HG03039 (cell line): ENCODE measurements around the gene LRP1-AS.
"Not testable (repeated sequence)": the region's sequence is repeated elsewhere in the genome, so short reads cannot be mapped to it uniquely, and the experiment has no call there.

Source experiments
- ATAC-seq: cut with Tn5 transposase; IDR thresholded peaks from one replicate; pipeline ENCODE4 v1.9.1; 2021; ENCODE audit warnings: mild to moderate bottlenecking, moderate library complexity; ENCODE audit not compliant: unreplicated experiment

LRP1-AS gene

DNA sequence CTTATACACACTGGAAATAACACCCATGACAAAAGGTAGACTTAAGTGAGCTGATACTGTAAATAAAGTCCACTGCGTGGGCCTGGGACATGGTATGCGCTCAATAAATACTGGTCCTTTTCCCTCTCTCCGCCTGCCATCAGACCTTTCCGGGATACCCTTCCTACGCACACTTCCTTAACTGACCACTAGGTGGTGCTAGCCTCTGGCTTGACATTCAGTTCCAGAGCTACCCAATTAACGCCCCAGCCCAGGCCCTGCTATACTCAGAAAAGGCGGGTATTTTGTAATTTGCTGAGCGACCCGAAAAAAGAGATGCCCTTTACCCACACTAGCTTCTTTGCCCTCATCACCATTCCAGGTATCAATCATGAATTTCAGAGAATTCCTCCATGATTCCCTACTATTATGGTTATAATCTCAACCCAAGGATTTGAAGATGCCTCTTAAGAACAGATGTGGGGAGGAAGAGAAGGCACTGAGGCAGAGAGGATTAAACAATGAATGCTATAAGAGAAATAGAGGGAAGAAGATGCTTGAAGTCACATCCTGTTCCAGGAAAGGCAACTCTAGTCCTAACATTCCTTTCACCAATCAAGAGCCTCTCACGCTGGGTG is 23.1 kb downstream of the LRP1-AS start:
- no peak for ATAC-seq

DNA sequence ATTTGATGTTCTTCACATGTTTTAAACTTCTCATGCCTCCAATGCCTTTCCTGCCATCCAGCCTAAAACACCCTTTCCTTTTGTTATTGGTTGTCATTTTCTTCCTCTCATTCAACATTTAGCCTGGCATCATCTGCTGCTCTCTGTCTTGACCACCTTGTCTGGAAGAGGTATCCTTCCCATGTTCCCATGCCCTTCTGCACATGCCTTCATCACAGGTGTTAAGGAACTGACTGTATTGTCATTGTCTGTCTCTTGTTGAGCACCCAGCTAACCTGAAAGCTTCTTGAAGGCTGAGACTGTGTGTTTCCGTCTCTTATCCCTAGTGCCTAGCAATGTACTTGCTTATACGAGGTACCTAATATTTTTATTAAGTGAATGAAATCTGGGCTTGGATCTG is 23.6 kb downstream of the LRP1-AS start:
- ATAC-seq, result no peak

DNA sequence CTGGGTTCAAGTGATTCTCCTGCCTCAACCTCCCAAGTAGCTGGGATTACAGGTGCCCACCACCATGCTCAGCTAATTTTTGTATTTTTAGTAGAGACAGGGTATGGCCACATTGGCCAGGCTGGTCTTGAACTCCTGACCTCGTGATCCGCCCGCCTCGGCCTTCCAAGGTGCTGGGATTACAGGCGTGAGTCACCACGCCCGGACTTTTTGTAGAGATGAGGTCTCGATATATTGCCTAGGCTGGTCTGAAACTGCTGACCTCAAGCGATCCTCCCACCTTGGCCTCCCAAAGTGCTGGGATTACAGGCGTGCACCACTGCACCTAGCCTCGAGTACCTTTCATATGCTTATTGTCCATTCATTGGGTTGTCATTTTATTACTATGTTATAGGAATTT is 26.7 kb downstream of the LRP1-AS start:
- ATAC-seq, result not testable (repeated sequence)

DNA sequence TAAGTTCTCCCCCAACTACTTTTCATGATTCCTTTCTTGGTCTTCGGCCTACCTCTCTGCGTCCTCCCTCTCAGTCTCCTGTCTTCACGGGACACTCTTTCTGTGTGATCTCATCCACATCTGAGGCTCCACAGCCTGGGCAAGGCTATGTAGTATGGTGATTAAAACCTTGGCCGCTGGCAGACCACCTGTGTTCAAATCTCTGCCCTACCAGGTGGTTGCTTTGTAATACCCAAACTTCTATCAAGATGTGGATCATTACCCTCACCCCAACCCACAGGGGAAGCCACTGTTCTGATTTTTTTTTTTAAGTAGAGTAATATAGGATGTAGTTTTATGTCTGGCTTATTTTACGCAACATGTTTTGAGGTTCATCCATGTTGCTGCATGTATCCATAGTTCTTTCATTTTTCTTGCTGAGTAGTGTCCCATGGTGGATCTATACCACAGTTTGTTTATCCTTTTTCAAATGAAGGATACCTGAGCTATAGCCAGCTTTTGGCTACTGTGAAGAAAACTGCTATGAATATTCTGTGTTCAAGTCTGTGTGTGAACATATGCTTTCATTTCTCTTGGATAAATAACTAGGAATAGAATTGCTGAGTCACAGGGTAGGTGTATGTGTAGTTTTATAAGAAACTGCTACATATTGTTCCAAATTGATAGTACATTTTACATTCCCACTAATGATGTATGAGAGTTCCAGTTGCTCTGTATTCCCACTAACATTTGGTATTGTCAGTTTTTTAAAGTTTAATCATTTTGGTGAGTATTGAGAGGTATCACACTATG is 27.9 kb downstream of the LRP1-AS start:
- ATAC-seq, result no peak

DNA sequence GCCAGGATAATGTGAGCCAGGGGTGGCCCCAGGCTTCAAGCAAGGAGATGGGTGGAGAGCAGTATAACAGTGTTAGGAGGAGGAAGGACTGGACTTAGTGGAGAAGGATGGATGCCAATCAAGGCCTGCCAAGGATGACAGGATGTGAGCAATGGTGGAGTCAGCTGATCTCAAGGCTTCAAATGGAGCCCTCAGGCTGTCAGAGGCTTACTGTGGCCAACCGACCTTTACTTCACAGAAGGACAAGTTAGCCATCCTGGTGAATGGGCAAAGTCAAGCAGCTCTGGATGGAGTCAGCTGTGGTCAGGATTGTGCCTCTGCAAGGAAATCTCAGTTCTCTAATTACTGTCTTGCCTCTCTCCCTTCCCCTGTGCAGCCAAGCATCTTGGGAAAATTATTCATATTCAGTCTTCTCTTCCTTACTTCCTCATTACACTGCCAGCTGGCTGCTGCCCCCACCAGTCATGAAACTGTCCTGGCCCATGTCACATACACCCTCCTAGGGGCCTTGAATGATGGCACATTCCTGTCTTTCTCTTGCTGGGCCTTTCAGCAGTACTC is 28.6 kb downstream of the LRP1-AS start:
- ATAC-seq, result no peak

DNA sequence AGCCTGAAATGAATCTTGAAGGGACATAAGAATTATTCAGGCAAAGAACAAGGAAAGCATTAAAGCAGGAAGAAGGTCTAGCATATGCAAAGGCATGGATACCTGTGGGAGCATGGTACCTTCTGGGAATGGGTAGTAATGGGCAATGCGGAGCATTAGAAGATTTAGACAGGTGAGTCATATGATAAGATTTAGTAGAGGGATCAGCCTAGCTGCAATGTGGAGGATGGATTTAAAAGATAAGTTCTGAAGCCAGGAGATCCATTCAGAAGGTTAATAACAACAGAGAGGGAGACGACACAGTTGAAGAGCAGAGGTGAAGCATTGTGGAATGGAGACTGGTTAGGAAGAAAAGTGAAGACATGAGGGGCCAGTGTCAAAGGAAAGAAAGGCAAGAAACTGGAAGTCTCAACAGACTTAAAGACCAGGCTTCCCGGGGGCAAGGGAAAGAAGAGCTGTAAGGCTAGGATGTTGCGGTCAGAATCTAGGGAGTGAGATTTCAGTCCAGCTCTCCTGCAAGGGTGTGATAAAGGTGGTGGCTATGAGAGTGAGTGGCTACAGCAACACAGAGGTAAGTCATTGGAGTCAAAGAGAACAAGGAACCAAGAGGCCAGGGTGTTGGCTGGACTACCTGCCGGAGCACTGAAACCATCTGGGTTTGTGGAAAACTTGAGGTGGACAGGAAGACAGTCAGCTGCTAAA is 30.7 kb downstream of the LRP1-AS start:
- no peak for ATAC-seq

DNA sequence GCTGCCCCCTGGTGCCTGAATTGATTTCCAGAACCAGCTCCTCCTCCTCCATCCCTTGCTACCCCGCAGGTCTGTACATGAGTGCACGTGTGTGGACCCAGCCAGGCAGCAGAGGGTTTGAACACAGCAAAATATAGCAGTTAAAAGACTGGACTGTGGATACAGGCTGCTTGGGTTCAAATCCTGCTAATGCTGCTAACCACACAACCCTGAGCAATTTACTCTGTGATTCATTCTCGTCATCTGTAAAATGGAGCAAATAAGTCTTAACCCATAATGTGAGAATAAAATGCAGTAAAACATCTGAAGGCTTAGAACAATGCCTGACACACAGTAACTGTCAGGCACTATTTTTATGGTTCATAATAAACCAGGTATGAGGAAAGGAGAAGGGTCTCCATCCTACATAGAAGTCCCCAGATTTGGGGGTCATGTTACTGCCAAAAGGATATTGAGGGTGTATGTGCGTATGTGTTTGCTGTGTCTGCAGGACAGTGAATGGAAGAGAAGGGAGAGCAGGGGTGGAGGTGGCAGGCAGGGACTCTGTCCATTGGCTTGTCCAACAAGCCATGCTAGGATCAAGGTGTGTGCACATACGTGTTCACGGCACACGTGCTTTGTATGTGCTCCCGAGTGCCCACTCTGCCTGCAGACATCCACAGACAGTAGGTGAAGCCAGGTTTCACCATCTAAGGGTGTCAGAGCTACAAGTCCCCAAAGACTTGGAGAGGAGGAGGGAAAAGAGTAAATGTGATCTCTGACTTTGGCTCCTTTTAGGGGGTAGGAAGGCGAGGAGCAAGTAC is 34.7 kb downstream of the LRP1-AS start:
- peak; percentile 46 for ATAC-seq

DNA sequence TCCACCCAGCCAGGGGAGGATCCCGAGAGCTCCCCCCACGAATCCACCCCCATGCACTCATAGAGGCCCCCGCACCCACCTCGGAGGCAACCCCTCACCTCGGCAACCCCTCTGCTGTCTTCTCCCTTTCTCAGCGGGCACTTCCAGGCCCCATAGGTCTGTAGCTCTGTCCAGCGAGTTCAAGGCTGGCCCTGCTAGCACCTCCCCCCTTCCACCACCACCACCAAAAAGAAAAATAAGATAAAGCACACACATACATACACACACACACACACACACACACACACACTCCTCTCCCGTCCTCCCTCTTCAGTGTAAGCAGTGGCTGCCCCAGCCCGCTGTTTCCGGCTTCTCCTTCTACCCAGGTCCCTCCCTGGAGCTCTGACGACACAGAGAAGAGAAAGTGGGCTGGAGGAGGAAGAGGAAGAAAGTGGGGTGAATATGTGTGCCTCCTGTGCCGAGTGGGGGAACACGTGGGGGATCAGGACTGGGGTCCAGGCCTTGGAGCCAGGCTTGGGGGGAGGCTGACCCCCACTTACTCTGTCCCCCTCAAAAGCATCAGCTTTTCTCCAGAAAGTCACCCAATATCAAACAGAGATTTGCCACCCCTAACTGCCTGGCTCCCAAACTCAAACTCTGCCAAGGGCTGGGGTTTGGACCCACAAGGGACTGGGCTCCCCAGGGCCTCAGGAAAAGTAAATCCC is 36.2 kb downstream of the LRP1-AS start, which contains the start of gene STAT6:
STAT6 (minus strand) TSS at position 332 of the 704 bp plus-strand sequence. CDS start 3,084 bp downstream, outside the sequence.
- peak; percentile 41 for ATAC-seq

DNA sequence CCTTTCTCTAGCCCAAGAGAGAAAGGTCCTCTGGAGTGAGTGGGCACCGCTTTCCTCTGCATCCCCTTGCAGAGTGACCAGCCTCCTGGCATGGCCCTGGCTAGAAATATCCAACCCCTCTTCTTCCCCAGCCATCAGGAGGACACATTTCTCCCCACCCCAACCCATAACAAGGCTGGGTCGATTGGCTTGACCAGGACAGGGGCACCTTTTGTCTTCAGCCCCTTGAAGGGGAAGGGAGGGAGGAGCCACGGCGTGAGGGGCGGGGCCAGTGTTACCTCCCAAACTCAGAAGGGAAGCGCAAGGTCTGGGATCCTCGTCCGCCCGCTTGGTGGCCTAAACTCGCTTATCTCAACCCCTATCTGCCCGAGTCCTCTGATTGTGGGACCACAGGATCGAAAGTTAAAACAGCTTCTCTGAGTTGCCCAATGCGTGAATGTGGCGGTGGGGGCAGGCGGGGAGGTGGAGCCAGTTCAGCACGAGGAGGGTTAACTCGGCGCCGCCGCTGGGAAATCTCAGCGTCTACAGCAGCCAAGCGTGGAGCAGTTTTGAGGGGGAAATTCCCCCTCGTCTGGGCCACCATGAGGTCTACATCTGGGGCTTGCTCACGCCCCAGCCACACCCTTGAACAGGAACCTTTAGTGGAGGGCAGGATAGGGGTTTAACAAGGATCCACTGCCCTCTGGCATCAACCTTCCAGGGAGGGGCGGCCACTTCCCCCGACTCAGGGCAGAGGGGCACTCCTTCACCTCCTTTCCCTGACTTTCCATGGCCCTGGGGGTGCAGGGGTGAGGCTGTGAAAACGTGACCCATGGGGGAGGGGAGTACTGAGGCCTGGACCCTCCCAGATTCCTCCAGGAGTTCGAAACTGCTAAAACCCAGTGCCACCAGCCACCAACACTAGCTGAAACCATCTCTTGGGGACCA is 37.1 kb downstream of the LRP1-AS start:
- ATAC-seq, result no peak

DNA sequence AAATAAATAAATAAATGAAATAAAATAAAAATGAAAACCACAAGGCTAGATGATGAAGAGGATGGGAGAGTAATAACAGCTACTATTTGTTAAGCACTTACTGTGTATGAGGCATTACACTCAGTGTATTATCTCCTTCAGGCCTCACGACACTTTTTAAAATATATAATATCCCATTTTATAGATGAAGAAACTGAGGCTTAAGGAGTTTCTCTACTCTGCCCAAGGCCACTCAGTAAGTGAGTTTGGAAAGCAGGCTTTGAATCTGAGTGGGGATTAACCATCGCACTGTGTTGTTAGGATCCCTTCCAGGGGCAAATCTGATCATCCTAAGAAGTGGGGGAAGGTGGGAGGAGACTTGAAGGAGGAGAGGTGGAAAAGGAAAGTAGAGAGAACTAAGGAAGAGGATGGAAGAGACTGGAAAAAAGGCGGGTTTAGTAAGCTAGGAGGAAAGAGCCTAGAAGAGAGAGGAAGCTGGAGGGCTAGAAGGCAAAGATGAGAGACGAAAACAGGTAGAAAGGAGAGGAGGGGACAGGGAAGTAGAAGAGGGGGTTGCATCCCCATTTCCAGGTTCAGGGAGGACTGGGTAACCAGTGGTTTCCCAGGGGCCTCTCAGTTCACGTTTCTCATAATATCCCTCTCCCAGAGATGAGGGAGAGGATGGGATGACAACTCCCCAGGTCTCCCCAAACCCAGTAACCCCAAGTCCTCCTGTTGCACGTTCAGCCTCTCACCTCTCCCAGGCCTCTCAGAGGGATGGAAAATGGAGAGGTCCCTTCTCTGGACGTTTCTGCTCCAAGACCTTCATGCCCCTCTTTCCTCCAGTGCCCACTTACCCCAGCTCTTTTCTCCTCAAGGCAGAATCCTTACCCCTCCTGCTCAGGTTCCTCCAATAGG is 38.0 kb downstream of the LRP1-AS start:
- ATAC-seq, result no peak

DNA sequence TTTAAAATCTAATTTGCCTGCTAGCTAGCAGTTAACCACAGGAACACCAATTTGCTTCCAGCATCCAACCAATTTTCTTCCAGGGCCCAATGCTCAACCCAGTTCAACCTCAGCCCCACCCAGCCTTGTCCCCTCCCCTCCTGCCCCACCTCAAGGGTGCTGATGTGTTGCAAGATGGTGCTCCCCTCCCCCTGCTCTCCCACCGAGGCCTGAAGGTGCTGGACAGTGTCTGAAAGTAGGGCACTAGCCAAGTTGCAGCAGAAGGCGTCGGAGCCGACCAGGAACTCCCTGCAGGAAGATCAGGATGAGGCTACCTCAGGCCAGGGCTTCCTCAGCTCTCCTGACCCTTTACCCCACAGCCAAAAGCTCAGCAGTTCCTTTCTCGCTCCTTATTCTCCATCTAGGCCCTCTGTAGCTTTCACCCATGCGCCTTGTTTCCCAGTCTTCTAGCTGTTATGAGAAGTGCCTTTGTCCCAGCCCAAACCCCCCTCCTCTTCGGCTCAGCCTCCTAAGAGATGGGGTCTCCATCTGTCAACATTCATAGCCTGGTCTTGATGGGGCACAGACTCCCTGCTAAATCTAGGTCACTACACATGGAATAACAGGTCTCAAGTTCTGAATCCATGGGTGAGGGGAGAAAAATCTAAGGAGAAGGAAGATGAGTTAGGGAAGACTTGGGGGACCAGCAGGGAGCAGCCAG is 39.8 kb downstream of the LRP1-AS start:
- no peak for ATAC-seq

DNA sequence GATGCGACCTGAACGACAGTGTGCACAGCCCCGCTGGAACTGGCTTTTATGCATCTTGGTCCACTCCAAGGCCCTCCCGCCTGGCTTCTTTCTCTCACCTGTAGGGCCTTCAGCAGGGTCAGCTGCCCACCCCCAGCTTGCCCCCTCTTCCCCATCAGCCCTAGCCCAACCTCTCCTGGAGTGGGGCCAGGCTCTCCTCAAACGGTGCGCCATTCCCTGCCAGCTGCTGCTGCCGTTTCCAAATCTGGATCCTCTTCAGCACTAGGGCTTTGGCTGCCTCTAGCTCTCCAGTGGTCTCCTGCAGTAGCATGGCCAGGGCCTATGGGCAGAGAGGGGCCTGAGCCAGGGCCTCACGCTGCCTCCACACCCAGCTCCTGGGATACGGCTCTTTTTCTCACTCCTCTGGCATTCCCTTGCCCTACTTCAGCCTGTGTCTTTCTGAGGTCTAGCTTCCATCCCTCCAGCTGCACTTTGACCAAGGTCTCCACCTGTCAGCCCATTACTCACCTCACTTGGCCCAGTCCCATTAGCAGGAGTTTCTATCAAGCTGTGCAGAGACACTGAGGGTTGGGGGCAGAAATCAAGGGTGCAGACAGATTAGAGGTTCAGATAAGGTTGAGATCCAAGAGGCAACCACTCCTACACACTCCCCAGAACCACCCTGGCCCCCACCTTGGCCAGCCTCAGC is 41.3 kb downstream of the LRP1-AS start:
- no peak for ATAC-seq

DNA sequence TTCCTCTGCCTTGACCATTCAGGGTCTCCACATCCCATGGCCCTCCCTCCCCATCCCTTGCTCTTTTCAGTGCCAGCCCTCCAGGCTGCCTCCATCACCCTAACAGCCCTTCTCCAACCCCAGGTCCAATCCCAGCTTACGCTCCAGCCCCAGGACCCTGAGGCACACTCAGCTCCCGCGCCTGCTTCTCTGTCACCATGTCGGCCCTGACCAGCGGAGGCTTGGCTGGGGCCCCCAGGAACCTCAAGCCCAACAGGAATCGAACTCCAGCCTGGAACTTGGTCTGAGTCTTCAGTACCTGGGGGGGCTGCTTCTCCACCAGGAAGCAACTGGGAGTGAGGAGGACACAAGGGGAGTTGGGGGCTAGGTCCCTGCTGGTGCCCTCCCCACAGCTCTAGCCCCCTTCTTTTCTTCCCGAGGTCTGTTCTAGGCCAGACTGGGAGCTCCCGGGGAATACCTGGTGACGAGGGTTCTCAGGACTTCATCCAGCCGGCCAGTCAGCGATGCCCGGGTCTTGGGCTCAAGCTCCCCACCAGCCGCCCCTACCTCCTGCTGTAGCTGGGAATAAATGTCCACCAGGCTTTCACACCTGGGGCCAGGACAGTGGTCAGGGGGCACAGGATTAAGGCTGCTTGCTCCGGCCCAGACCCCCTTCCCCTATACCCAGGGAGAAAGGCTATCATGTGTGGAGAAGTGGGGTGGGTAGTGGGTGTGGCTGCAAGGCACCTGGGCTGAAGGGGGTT is 42.2 kb downstream of the LRP1-AS start:
- ATAC-seq, result no peak

DNA sequence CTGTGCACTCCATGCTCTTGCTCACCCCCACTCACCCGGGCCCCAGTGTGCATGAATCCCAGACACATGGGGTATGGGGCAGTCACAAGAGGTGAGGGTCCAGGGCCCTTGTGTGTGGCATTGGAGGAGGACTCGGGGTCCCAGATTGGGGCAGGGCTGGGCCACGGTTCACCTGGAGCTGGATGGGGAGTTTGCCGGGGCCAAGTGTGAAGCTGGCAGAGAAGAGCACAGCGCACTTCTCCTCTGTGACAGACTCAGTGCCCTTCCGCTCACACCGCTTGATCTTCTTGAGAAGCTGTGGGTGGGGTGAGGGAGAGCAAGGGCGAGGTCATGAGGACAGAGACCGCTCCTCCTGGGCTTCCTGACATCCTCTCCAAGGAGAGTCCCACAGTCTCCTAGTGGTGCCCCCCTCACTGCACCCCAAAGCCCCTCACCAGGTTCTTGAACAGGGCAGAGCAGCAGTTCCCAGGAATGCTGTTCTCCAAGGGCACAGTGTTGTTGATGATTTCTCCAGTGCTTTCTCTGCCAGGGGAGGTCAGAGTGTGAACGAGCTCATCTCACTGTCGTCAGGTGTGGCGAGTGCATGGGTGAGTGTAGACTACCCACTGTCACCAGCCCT is 43.0 kb downstream of the LRP1-AS start:
- ATAC-seq, result no peak

DNA sequence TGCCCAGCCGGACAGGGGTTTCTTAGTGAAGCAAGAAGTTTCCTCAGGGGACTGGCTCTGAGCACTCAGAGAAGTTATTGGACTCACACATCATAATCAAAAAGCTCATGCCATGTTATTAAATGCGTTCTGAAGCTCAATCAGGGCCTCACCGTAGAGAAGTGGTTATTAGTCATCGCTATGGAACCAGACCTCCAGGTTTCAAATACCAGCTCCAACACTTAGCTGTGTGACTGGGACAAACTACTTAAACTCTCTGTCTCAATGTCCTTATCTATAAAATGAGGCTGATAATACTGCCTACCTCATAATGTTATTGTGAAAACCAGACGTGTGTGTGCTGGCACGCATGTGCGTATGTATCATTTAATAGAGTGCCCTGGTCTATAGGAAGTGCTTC is 43.6 kb downstream of the LRP1-AS start:
- ATAC-seq, result no peak
